HepG2 (cell line): ENCODE measurements around the gene G6PD. TPM values are rescaled to one million over a fixed set of nuclear protein-coding genes. Genes with fewer than 3 reads are reported as not detected.

Experiments used
- ATAC-seq: fragments of 200-7000 bp; cut with Tn5 transposase; 3 replicates; pipeline ENCODE4 v1.9.1; 2020; ENCODE audit warnings: mild to moderate bottlenecking, moderate library complexity
- BruUV-seq: library from RNA; stranded (reverse); fragments of 400-500 nt; replicated peaks from 2 replicates; lab custom pipeline; 2021; lab: Mats Ljungman, UMichigan
- CTCF ChIA-PET: fragments of 300-600 bp; formaldehyde crosslinking; extraction: SDS; loops from one replicate; lab custom pipeline; 2021; ENCODE audit warnings: low total read pairs, inconsistent platforms, low intra/inter-chr PET ratio; lab: Yijun Ruan, JAX
- POLR2A ChIA-PET: fragments of 350-600 bp; sonication (Branson Sonifier 250); formaldehyde crosslinking; loops from one replicate; lab custom pipeline; 2020; ENCODE audit warnings: antibody characterized with exemption, inconsistent platforms; lab: Yijun Ruan, JAX
- DNase-seq: peaks from one replicate; pipeline ENCODE4 v3.0.0-alpha.2; 2015; ENCODE audit warnings: low spot score
- FAIRE-seq: peaks from 3 replicates; lab custom pipeline; 2011; peaks lifted over from hg19 to GRCh38; lab: Jason Lieb, UNC
- H2AFZ ChIP-seq: one replicate; pipeline ENCODE4 v1.6.1; 2011; ENCODE audit warnings: low read length, inconsistent platforms
- H3K27ac ChIP-seq: fragments of 300-600 bp; 3 replicates; pipeline ENCODE4 v1.8.0; 2011; ENCODE audit warnings: mixed run types, mild to moderate bottlenecking, mixed read lengths, low read length, inconsistent platforms; ENCODE audit not compliant: insufficient read depth; ENCODE audit errors: extremely low read length
- H3K27me3 ChIP-seq, 2 experiments: fragments of 200-600 bp in 1 of 2; 2 replicates in 1 of 2; 3 replicates in 1 of 2; pipeline versions ENCODE4 v1.6.0 to v1.8.0; 2011; ENCODE audit warnings: low read length in 2 of 2, mild to moderate bottlenecking in 2 of 2, moderate library complexity in 2 of 2, inconsistent platforms in 1 of 2; ENCODE audit not compliant: insufficient read depth in 2 of 2, control insufficient read depth in 1 of 2
- H3K36me3 ChIP-seq, 2 experiments: fragments of 200-600 bp in 1 of 2; replicated peaks in 1 of 2; 2 replicates in 1 of 2; 3 replicates in 1 of 2; pipeline versions ENCODE4 v1.5.1 to v1.8.0; 2011; ENCODE audit warnings: low read length in 2 of 2, inconsistent platforms in 1 of 2; ENCODE audit not compliant: insufficient read depth in 2 of 2, control insufficient read depth in 1 of 2
- H3K4me1 ChIP-seq: 2 replicates; pipeline ENCODE4 v1.5.1; 2012; ENCODE audit warnings: low read length, inconsistent platforms; ENCODE audit not compliant: insufficient read depth
- H3K4me2 ChIP-seq: 2 replicates; pipeline ENCODE4 v1.6.0; 2011; ENCODE audit warnings: low read depth, low read length, inconsistent platforms
- H3K4me3 ChIP-seq, 3 experiments: fragments of 200-600 bp in 1 of 3; sonication (generic), shearing (Covaris generic) in 1 of 3; replicated peaks in 1 of 3; 2 replicates each; pipeline ENCODE4 v1.5.1; 2011 to 2016; ENCODE audit warnings: low read length in 3 of 3, inconsistent platforms in 2 of 3, low read depth in 2 of 3, mild to moderate bottlenecking in 2 of 3, control low read depth in 1 of 3, mixed read lengths in 1 of 3; ENCODE audit not compliant: insufficient read depth in 1 of 3
- H3K79me2 ChIP-seq: one replicate; pipeline ENCODE4 v1.6.1; 2011; ENCODE audit warnings: low read length, inconsistent platforms; ENCODE audit not compliant: insufficient read depth
- H3K9ac ChIP-seq: 2 replicates; pipeline ENCODE4 v1.6.0; 2011; ENCODE audit warnings: mild to moderate bottlenecking, low read depth, low read length, inconsistent platforms; ENCODE audit not compliant: insufficient read depth
- H3K9me3 ChIP-seq: 2 replicates; pipeline ENCODE4 v1.5.1; 2012; ENCODE audit warnings: mild to moderate bottlenecking, low read length
- H4K20me1 ChIP-seq: 2 replicates; pipeline ENCODE4 v1.6.0; 2011; ENCODE audit warnings: inconsistent platforms, mild to moderate bottlenecking, low read length, moderate library complexity; ENCODE audit not compliant: insufficient read depth
- DMAP1 ChIP-seq: IDR thresholded peaks from 2 replicates; pipeline ENCODE4 v1.6.1; 2016
- FLYWCH1 ChIP-seq: sonication (generic); formaldehyde crosslinking; IDR thresholded peaks from 2 replicates; pipeline ENCODE4 v1.8.1; 2023; ENCODE audit warnings: mild to moderate bottlenecking, missing genetic modification reagents
- LRRFIP1 ChIP-seq: sonication (generic); formaldehyde crosslinking; conservative IDR thresholded peaks from 2 replicates; pipeline ENCODE4 v1.4.0; 2020; ENCODE audit warnings: missing genetic modification reagents
- SKI ChIP-seq: fragments of 450-650 bp; IDR thresholded peaks from one replicate; pipeline ENCODE4 v1.6.1; 2018; ENCODE audit warnings: mild to moderate bottlenecking; ENCODE audit not compliant: partially characterized antibody
- SP140L ChIP-seq: sonication (generic); formaldehyde crosslinking; IDR thresholded peaks from 2 replicates; pipeline ENCODE4 v1.4.0; 2020; ENCODE audit warnings: missing genetic modification reagents, borderline replicate concordance
- ZBTB14 ChIP-seq: sonication (generic); formaldehyde crosslinking; IDR thresholded peaks from 2 replicates; pipeline ENCODE4 v1.4.0; 2020; ENCODE audit warnings: missing genetic modification reagents
- ZNF740 ChIP-seq: sonication (generic); formaldehyde crosslinking; IDR thresholded peaks from 2 replicates; pipeline ENCODE4 v1.4.0; 2020; ENCODE audit warnings: missing genetic modification reagents
- WGBS: methylation state at CpG from one replicate; pipeline ENCODE4 v1.1.6; 2017; ENCODE audit warnings: low lambda C conversion rate; 5-methylcytosine and 5-hydroxymethylcytosine counted together
- in situ Hi-C: cut with HindIII; loops from 2 replicates; pipeline ENCODE4 v1.10.0; 2017; ENCODE audit warnings: low pct_unique_long_range_greater_than_20kb; ENCODE audit not compliant: extremely low pct_ligation_motif_present
- intact Hi-C: fragments of 100-400 bp; cut with micrococcal nuclease; formaldehyde crosslinking; loops from one replicate; pipeline ENCODE4 v1.10.0; 2022; ENCODE audit not compliant: unreplicated experiment
- polyA plus RNA-seq, 8 experiments: library from polyadenylated mRNA; depleted of rRNA in 3 of 8; stranded (reverse) in 7 of 8; unstranded in 1 of 8; fragments of >200 nt; fragmentation: Illumina TruSeq in 4 of 8; extraction: Trizol in 4 of 8; gene quantifications; 2 replicates each; pipeline versions ENCODE4 v1.2.1 to v1.2.3, GENCODE V29; 2011 to 2016; ENCODE audit warnings: low read depth in 4 of 8, missing spikeins in 1 of 8, mixed read lengths in 1 of 8; ENCODE audit not compliant: insufficient read depth in 1 of 8
- total RNA-seq, 5 experiments: library from RNA; depleted of rRNA; stranded (reverse); fragments of >200 nt; fragmentation: Illumina TruSeq; extraction: Trizol; gene quantifications; 2 replicates each; pipeline ENCODE4 v1.2.3, GENCODE V29; 2016; ENCODE audit warnings: low read depth in 1 of 5

G6PD gene
- total and polyA plus RNA-seq, 2 of the 13 experiments (the other 11 are each of a cell fraction or from before 2014, with no cell fraction given), result 18.8 to 28.8 TPM

- ChIA-PET CTCF (no interaction called here), POLR2A (interaction anchor here (0.9 to 6.0 kb wide), 4 partner anchors 10 to 134 kb away, joined by 3 to 38 read pairs (median 5); partner anchors contain the start of genes DNASE1L1 and RPL10)
- Histone ChIP-seq H4K20me1 (no peaks in the 10 kb centered on the region), H3K4me1 (peaks cover 36% of the 10 kb centered on the region), H2AFZ (no peak overlapping the region), H3K36me3 (peaks cover 4 to 13% of the 10 kb centered on the region in 2 experiments; a peak in 3 of 5 replicates), H3K79me2 (no peaks in the 10 kb centered on the region), H3K4me2 (no peak overlapping the region), H3K4me3 (no peak overlapping the region), H3K27me3 (no peaks in the 10 kb centered on the region), H3K9ac (no peak overlapping the region), H3K27ac (no peak overlapping the region), H3K9me3 (no peaks in the 10 kb centered on the region)
- BruUV-seq, result no TSS peak
- FAIRE-seq (no peak), ATAC-seq (no peak), DNase-seq (no peak)
- in situ Hi-C loops (loop anchor here (25.0 kb wide), 1 partner anchor 119 kb away; the partner anchor contains the start of genes DNASE1L1 and TAFAZZIN), intact Hi-C loops (no loop called here)
- WGBS, result no CpG with 5 or more reads among the region's 16 CpGs
- TF ChIP-seq SP140L (no peak), ZBTB14 (CRISPR knock-in tag) (no peak), FLYWCH1 (CRISPR knock-in tag) (no peak), LRRFIP1 (CRISPR knock-in tag) (no peak), ZNF740 (no peak), DMAP1 (CRISPR knock-in tag) (no peak), SKI (no peak)
These were observed 15.0 kb downstream of the G6PD start for GRCh38 chrX:154531626-154532025.
